T-helper 2 cell treated with Interferon-gamma antibody and Interleukin-4, amounts not matched to agents 5 μg/mL and 100 μg/mL, for 36 hours (primary cell): ENCODE data around the gene OR2K2.
"Not testable (repeated sequence)": the region's sequence is repeated elsewhere in the genome, so short reads cannot be mapped to it uniquely, and the experiment has no call there.

Experiments used
- DNase-seq: peaks from one replicate; pipeline ENCODE4 v3.0.0; 2021; ENCODE audit warnings: low spot score
- H3K27ac Mint-ChIP-seq: one replicate; pipeline ENCODE4 v1.8.0; 2021; ENCODE audit warnings: mild to moderate bottlenecking, mixed read lengths
- H3K27me3 Mint-ChIP-seq: one replicate; pipeline ENCODE4 v1.8.0; 2021; ENCODE audit warnings: low read depth, mixed read lengths
- H3K36me3 Mint-ChIP-seq: one replicate; pipeline ENCODE4 v1.8.0; 2021; ENCODE audit warnings: low read depth, mixed read lengths
- H3K4me1 Mint-ChIP-seq: one replicate; pipeline ENCODE4 v1.8.0; 2021; ENCODE audit warnings: low read depth, mixed read lengths
- H3K4me3 Mint-ChIP-seq: one replicate; pipeline ENCODE4 v1.8.0; 2022; ENCODE audit warnings: mild to moderate bottlenecking, moderate library complexity, mixed read lengths
- H3K9me3 Mint-ChIP-seq: one replicate; pipeline ENCODE4 v1.8.0; 2021; ENCODE audit warnings: mixed read lengths

Gene OR2K2, protein sequence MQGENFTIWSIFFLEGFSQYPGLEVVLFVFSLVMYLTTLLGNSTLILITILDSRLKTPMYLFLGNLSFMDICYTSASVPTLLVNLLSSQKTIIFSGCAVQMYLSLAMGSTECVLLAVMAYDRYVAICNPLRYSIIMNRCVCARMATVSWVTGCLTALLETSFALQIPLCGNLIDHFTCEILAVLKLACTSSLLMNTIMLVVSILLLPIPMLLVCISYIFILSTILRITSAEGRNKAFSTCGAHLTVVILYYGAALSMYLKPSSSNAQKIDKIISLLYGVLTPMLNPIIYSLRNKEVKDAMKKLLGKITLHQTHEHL

DNA sequence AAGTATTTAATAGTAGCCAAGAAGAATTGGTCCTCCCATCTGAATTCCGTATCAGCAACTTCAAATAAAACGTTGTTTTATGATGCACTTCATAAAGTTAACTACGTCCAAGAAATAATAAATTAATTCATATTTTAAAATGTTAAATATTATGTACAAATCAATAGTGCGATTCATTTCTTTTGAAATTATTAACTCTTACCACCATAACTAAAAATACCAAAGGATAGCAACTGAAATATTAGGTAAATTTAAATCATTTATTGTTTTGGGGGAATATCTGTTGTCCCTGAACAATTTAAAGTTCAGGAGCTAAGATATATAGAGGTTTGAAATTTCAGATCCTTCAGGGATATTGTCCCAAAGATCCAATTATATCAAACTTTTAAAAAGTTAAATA is at the start of gene OR2K2:
TSS of gene OR2K2 (minus strand) at position 101 of the 400 bp plus-strand sequence. CDS start 1,791 bp downstream, outside the sequence.
- Mint-ChIP-seq H3K36me3 (no peaks in the 10 kb centered on the region), H3K27me3 (peaks cover 10% of the 10 kb centered on the region), H3K4me1 (peaks cover 3% of the 10 kb centered on the region), H3K9me3 (no peaks in the 10 kb centered on the region), H3K27ac (no peak within 1 kb of the TSS), H3K4me3 (no peak within 1 kb of the TSS)
- DNase-seq = no peak

DNA sequence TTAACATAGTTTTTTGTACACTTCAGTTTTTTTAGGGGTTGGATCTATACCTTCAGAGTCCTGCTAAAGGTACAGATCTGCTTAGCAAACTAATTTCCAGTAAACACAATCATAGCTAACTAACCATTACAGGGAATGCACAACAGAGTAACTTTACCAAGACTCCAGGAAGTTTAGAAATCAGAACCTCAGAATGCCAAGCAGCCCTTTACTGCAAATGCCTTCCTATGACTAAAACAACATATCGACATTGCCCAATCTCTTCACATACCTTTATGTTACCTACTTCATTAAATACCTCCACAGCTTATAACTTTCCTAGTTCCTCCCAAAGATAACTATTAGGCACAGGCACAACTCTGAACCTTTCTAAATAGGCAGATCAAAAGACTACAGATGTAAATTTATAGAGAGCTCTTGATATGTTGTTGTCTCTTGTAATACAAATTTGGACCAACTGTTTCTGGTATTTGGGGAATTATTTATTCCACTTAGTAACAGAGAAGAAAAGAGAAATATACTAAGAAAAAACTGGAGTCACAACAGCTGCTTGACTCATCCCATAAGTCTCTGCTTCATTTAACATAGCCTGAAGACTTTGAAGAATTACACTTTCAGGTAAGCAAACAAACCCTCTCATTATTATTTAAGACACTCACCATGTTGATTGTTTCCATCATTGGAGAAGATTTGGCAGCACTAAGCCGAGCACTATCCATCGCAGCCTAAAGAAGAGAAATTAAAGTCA is 46.0 kb upstream of the OR2K2 start:
- H3K36me3 Mint-ChIP-seq = peaks cover 52% of the 10 kb centered on the region
- no peaks in the 10 kb centered on the region for H3K27me3 Mint-ChIP-seq
- H3K4me3 Mint-ChIP-seq = no peak overlapping the region
- H3K4me1 Mint-ChIP-seq = no peaks in the 10 kb centered on the region
- H3K9me3 Mint-ChIP-seq = no peaks in the 10 kb centered on the region
- H3K27ac Mint-ChIP-seq = no peak overlapping the region
- DNase-seq = no peak

DNA sequence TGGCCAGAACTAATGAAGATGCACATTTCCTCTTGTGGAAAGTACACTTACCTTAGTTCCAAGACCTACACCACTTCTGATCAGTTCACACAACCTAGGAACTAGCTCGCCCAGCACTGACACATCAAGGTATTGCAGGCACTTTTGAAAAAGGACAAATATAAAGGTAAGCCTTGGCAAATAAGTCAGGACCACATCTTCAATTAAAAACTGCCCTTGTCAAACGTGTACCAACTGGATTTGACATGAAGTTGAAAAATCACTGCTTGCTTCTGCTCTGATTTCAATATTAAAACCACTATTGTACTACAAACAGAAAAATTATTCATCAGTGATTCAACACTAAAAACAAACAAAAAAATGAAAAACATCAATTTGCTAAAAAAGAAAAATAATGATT is 45.0 kb upstream of the OR2K2 start:
- H3K27ac Mint-ChIP-seq = no peak overlapping the region
- H3K4me3 Mint-ChIP-seq = no peak overlapping the region
- no peaks in the 10 kb centered on the region for H3K27me3 Mint-ChIP-seq
- peaks cover 55% of the 10 kb centered on the region for H3K36me3 Mint-ChIP-seq
- no peaks in the 10 kb centered on the region for H3K9me3 Mint-ChIP-seq
- DNase-seq = no peak
- H3K4me1 Mint-ChIP-seq = no peaks in the 10 kb centered on the region

DNA sequence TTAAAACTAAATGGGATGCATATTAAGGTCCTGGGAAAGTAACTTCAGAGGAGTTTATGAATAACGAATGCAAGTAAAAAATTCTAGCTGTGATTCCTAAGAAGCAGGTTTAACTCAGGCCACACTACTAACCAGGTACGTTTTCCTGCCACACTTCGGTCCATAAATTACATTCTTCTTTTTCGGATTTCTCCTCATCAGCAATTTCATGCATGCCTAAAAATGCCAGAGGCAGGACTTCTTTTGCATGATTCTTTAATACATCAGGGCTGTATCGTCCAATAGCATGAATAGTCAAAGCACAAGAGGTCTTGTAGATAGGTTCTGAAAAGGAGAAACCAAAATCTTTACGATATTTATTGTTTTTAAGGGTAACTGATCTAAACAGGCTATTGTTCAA is 42.3 kb upstream of the OR2K2 start:
- H3K4me1 Mint-ChIP-seq = no peaks in the 10 kb centered on the region
- no peaks in the 10 kb centered on the region for H3K27me3 Mint-ChIP-seq
- no peaks in the 10 kb centered on the region for H3K9me3 Mint-ChIP-seq
- H3K36me3 Mint-ChIP-seq = peaks cover 62% of the 10 kb centered on the region
- H3K27ac Mint-ChIP-seq = no peak overlapping the region
- H3K4me3 Mint-ChIP-seq = no peak overlapping the region
- DNase-seq = no peak

DNA sequence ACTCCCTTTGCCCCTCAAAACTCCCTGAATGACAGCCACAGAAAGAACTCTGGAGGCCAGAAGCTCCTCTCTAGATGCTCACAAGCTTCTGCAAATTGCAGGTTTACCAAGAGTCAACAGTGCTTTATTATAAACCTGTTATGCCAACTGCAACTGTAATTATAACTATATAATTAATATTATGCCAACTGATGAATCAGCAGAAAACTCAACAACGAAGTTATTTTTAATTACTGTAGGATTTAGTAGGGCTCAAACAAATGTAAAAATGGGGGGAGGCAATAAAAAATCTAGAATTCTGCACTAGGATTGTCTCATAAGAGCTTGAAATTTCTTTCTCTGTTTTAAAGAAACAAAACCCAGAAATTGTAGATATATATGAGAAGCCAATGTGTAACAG is 37.0 kb upstream of the OR2K2 start:
- no peak for DNase-seq
- peaks cover 59% of the 10 kb centered on the region for H3K36me3 Mint-ChIP-seq
- no peaks in the 10 kb centered on the region for H3K9me3 Mint-ChIP-seq
- H3K27me3 Mint-ChIP-seq = no peaks in the 10 kb centered on the region
- no peak overlapping the region for H3K27ac Mint-ChIP-seq
- H3K4me3 Mint-ChIP-seq = no peak overlapping the region
- no peaks in the 10 kb centered on the region for H3K4me1 Mint-ChIP-seq

DNA sequence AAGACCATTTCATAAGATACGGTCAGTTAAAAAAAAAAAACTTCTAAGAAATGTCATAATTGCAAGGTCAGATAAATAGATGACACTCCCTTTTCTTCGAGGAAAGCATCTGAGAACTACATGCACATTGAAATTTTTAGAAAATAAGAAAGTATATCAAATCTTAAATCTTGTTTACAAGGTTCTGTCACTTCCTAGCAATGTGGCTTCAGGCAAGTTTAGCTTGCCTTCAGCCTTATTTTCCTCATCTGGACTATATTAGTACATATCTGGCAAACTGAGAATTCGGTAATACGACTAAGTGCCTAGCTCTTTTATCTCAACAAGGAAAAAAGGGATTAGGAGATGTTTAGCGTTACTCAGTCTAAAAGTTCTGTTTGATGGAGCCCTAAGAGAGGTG is 32.5 kb upstream of the OR2K2 start:
- H3K4me3 Mint-ChIP-seq = no peak overlapping the region
- H3K27ac Mint-ChIP-seq = no peak overlapping the region
- H3K36me3 Mint-ChIP-seq = peaks cover 32% of the 10 kb centered on the region
- no peaks in the 10 kb centered on the region for H3K4me1 Mint-ChIP-seq
- H3K9me3 Mint-ChIP-seq = no peaks in the 10 kb centered on the region
- DNase-seq = no peak
- no peaks in the 10 kb centered on the region for H3K27me3 Mint-ChIP-seq

DNA sequence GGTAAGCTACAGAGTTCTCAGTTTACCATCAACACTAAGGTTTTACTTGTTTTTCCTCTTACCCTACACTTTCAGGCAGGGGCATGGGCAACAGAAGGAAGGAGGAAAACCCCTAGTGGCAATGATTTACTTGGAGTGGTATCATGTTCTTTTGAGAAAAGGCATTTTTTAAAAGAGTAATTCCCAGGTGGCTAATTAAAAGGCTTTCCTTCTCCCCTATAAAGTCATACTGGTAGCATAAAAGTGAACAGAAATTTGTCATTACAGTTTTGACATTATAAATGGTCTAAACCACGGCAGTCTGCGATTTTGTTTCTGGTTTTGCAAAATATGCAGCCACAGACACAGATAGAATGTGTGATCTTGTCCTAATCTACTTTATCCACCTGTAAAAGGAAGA is 30.9 kb upstream of the OR2K2 start:
- Mint-ChIP-seq H3K27ac (no peak overlapping the region), H3K4me1 (no peaks in the 10 kb centered on the region), H3K9me3 (no peaks in the 10 kb centered on the region), H3K4me3 (no peak overlapping the region), H3K36me3 (peaks cover 29% of the 10 kb centered on the region), H3K27me3 (no peaks in the 10 kb centered on the region)
- DNase-seq = no peak

DNA sequence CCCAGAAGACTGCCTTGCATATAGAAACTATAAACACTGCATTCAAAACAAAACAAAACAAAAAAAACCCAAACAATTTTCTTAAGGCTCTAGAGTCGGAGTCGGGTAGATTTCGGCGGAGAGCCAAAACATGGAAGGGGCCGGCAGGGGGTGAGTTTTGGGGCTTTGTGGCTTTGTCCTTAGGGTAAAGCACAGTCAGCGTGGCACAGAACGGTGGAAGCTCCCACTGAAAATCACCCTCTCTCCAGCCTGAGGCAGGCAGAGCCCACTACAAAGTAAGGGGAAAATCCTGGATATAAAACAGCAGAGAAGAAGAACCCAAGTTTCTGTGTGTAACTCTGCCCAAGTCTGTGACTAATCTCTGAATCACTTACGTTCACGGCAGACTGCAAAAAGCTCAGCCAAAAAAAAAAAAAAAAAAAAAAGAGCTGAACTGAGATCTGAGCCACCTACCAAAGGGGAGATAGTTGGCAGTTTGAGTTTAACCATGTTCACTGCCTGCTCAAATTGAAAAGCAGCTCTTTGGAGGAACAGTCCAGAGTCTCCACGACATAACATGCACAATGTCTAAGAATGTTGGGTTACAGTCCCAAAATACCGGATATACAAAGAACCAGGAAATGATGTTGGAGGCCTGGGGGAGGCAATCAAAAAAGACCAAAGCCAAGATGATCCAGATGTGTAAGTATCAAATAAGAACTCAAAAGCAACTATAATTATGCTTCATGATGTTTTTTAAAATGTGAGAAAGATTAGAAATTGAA is 26.6 kb upstream of the OR2K2 start:
- H3K27me3 Mint-ChIP-seq = peaks cover 3% of the 10 kb centered on the region
- no peak for DNase-seq
- no peak overlapping the region for H3K4me3 Mint-ChIP-seq
- H3K4me1 Mint-ChIP-seq = peaks cover 6% of the 10 kb centered on the region
- no peaks in the 10 kb centered on the region for H3K9me3 Mint-ChIP-seq
- H3K36me3 Mint-ChIP-seq = peaks cover 5% of the 10 kb centered on the region
- no peak overlapping the region for H3K27ac Mint-ChIP-seq

DNA sequence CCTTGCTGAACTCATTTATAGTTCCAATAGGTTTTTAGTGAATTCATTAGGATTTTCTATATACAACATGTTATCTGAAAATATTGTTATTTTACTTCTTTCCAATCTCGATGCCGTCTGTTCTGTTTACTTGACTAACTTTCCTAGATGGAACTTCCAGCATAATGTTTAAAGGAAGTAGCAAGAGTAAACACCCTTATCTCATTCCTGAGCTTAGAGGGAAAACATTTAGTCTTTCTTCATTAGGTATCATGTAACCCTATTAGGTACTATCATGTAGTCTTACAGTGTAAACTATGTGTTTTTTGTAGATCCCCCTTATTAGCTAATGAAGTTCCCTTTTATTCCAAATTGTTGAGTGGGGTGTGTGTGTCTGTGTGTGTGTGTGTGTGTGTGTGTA is 22.5 kb upstream of the OR2K2 start:
- Mint-ChIP-seq H3K27ac (no peak overlapping the region), H3K36me3 (peaks cover 1% of the 10 kb centered on the region), H3K9me3 (no peaks in the 10 kb centered on the region), H3K27me3 (peaks cover 10% of the 10 kb centered on the region), H3K4me3 (no peak overlapping the region), H3K4me1 (peaks cover 6% of the 10 kb centered on the region)
- DNase-seq = no peak

DNA sequence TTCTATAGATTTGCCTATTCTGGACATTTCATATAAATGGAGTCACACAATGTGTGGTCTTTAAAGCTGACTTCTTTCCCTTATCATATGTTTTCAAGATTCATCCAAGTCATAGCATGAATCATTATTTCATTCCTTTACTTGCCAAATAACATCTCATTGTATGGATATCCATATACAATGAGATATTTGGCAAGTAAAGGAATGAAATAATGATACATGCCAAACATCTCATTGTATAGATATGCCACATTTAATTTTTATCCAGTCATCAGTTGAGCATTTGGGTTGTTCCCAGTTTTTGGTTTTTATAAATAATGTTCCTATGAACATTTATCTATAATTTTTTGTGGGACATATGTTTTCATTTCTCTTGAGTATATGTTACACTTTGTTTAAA is 20.5 kb upstream of the OR2K2 start:
- Mint-ChIP-seq H3K9me3 (no peaks in the 10 kb centered on the region), H3K27ac (no peak overlapping the region), H3K27me3 (peaks cover 12% of the 10 kb centered on the region), H3K4me3 (no peak overlapping the region), H3K4me1 (peaks cover 6% of the 10 kb centered on the region), H3K36me3 (no peaks in the 10 kb centered on the region)
- DNase-seq = no peak

DNA sequence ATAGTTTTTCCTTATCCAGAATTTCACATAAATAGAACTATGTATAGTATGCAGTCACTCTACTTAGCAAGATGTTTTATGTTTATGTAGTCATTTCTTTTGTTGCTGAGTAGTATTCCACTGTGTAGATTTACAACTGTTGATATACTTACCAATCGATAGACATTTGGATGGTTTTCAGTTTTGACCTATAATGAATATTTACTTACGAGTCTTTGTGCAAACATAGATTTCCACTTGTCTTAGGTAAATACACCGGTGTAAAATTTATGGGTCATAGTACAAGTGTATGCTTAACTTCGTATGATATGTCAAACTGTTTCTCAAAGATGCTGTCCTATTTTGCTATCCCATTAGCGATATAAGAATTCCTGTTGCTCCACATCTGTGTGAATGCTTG is 19.7 kb upstream of the OR2K2 start:
- DNase-seq = no peak
- Mint-ChIP-seq H3K9me3 (no peaks in the 10 kb centered on the region), H3K36me3 (no peaks in the 10 kb centered on the region), H3K27ac (no peak overlapping the region), H3K27me3 (peaks cover 12% of the 10 kb centered on the region), H3K4me1 (peaks cover 6% of the 10 kb centered on the region), H3K4me3 (no peak overlapping the region)

DNA sequence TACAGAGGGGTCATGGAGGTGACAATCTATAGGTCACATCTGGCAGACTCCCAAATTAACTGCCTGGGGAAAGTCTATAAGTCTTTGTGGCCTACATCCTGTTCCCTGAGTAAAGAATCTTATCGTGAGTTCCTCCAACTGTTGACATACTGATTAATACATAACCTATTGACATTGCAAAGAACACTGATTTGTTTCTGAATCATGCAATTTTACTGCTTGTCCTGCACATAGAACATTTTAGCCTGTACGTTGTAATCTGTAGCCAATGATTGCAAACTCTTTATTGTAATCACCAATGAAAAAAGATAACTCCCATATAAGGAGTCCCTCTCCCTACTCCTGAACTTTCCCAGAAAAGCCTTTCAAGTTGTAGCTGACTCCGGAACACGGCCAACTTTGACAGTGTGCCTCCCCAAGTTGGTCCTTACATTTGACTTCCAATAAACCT is 18.8 kb upstream of the OR2K2 start:
- Mint-ChIP-seq H3K9me3 (no peaks in the 10 kb centered on the region), H3K27ac (no peak overlapping the region), H3K4me1 (peaks cover 6% of the 10 kb centered on the region), H3K27me3 (peaks cover 12% of the 10 kb centered on the region), H3K36me3 (no peaks in the 10 kb centered on the region), H3K4me3 (no peak overlapping the region)
- DNase-seq = no peak

DNA sequence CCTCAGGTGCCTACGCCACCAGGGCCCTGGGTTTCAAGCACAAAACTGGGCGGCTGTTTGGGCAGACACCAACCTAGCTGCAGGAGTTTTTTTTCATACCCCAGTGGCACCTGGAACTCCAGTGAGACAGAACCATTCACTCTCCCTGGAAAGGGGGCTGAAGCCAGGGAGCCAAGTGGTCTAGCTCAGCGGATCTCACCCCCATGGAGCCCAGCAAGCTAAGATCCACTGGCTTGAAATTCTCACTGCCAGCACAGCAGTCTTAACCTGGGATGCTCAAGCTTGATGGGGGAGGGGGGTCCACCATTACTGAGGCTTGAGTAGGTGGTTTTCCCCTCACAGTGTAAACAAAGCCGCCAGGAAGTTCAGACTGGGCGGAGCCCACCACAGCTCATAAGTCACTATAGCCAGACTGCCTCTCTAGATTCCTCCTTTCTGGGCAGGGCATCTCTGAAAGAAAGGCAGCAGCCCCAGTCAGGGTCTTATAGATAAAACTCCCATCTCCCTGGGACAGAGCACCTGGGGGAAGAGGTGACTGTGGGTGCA is 4.4 kb upstream of the OR2K2 start:
- H3K4me3 Mint-ChIP-seq, H3K27ac Mint-ChIP-seq, DNase-seq, H3K36me3 Mint-ChIP-seq, H3K9me3 Mint-ChIP-seq, H3K4me1 Mint-ChIP-seq: not testable (repeated sequence)
- peaks cover 10% of the 10 kb centered on the region for H3K27me3 Mint-ChIP-seq

DNA sequence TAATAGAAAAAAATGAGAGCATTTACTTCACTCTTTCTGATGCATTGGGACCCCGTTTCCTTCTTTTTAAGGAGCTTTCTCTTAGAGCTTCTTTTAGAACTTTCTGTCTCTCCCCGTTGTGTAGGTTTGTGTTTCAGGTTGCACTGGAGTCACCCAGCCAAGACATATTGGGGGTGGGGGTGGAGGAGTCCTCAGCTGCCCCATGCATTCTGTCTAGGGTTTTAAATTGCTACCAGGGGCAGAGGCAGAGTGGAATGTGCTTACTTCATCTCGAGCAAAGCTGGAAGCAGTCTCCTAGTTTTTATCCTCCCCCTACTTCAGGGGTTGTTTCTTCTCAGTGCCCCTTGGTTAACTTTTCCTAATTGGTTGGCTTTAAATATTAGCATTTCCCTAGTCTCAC is 9.4 kb downstream of the OR2K2 start:
- Mint-ChIP-seq H3K27ac (no peak overlapping the region), H3K27me3 (no peaks in the 10 kb centered on the region), H3K9me3 (no peaks in the 10 kb centered on the region), H3K4me1 (no peaks in the 10 kb centered on the region), H3K36me3 (no peaks in the 10 kb centered on the region), H3K4me3 (no peak overlapping the region)
- no peak for DNase-seq
